NCI-H1092 treated with DMSO at 0.1 percent for 48 hours (cell line): ENCODE data around the gene RPL13A.
"Not testable (repeated sequence)": the region's sequence is repeated elsewhere in the genome, so short reads cannot be mapped to it uniquely, and the experiment has no call there.

ENCODE experiments used
- DNase-seq: peaks from one replicate; lab custom pipeline; 2025; lab: John Stamatoyannopoulos, UW

Gene RPL13A

GRCh38 chr19:49456326-49456725 lies 31.1 kb upstream of the RPL13A start:
- no peak for DNase-seq

GRCh38 chr19:49458567-49458903 lies 28.9 kb upstream of the RPL13A start:
- DNase-seq: no peak

- no peak for DNase-seq
These were observed 28.0 kb upstream of the RPL13A start for GRCh38 chr19:49459388-49459787.

- DNase-seq: not testable (repeated sequence)
These were observed 26.3 kb upstream of the RPL13A start for GRCh38 chr19:49461130-49461529.

- no peak for DNase-seq
These were observed 25.8 kb upstream of the RPL13A start for GRCh38 chr19:49461656-49462055.

GRCh38 chr19:49462492-49462891 lies 24.9 kb upstream of the RPL13A start:
- no peak for DNase-seq

- DNase-seq: no peak
These were observed 23.3 kb upstream of the RPL13A start for GRCh38 chr19:49463960-49464740.

- DNase-seq: no peak
These were observed 22.0 kb upstream of the RPL13A start for GRCh38 chr19:49465371-49465770.

- DNase-seq: no peak
These were observed 19.2 kb upstream of the RPL13A start for GRCh38 chr19:49468199-49468598.

GRCh38 chr19:49468746-49469447 lies 18.5 kb upstream of the RPL13A start:
- DNase-seq: no peak

- no peak for DNase-seq
These were observed 17.4 kb upstream of the RPL13A start for GRCh38 chr19:49469828-49470614.

- no peak for DNase-seq
These were observed 16.8 kb upstream of the RPL13A start for GRCh38 chr19:49470615-49470978.

- DNase-seq: no peak
These were observed 14.5 kb upstream of the RPL13A start for GRCh38 chr19:49472936-49473335.

GRCh38 chr19:49473501-49473867 lies 13.9 kb upstream of the RPL13A start:
- DNase-seq: not testable (repeated sequence)

GRCh38 chr19:49473868-49474541 lies 13.4 kb upstream of the RPL13A start, which contains the start of gene FLT3LG:
FLT3LG (plus strand) TSS chr19:49474215; CDS start chr19:49474640, 425 bp downstream.
- peak; percentile 16 for DNase-seq

- no peak for DNase-seq
These were observed 12.9 kb upstream of the RPL13A start for GRCh38 chr19:49474542-49474924.

- no peak for DNase-seq
These were observed 12.1 kb upstream of the RPL13A start for GRCh38 chr19:49475191-49475917.

- DNase-seq: no peak
These were observed 11.2 kb upstream of the RPL13A start for GRCh38 chr19:49475995-49476880.

- no peak for DNase-seq
These were observed 7.3 kb upstream of the RPL13A start for GRCh38 chr19:49479975-49480628.
